HG03175 (cell line): ENCODE results near the gene JAK2.

Experiments
- ATAC-seq: cut with Tn5 transposase; IDR thresholded peaks from one replicate; pipeline ENCODE4 v1.9.1; 2021; ENCODE audit warnings: mild to moderate bottlenecking, moderate library complexity; ENCODE audit not compliant: unreplicated experiment

Gene JAK2

GRCh38 chr9:5122516-5122915 is 137.4 kb downstream of the JAK2 start:
- ATAC-seq = no peak

- ATAC-seq = no peak
Observed at GRCh38 chr9:5140151-5140550, 155.1 kb downstream of the JAK2 start.

GRCh38 chr9:5144217-5144616 is 159.1 kb downstream of the JAK2 start:
- ATAC-seq = no peak

- no peak for ATAC-seq
Observed at GRCh38 chr9:5146241-5146640, 161.2 kb downstream of the JAK2 start.
